ENCODE results near the gene ZNF662. TPM values are rescaled to one million over a fixed set of nuclear protein-coding genes. Genes with fewer than 3 reads are reported as not detected.

Gene ZNF662
- not detected in 2 replicates for total RNA-seq (2021; fragmentation: NEBNext Ultra II Directional; extraction: Animal tissue kit (Norgen Biotek cat#: 25700))
- polyA plus RNA-seq (2011; rRNA removed) = 0.03 TPM in 1 of 2 replicates, not detected in the other
- polyA plus RNA-seq (2011; cell fraction: cytosol; rRNA removed) = 0.12 TPM
- 0.09 TPM for polyA plus RNA-seq (2011; cell fraction: nucleus; rRNA removed)
- polyA plus RNA-seq (2012, experiment 1 of 2) = 0.05 to 0.24 TPM in 2 of 4 replicates, not detected in the others
- not detected for polyA plus RNA-seq (2012, experiment 2 of 2)
- 0.34 TPM for polyA plus RNA-seq (2013, experiment 1 of 2)
- 0.11 TPM for polyA plus RNA-seq (2013, experiment 2 of 2)
- polyA minus RNA-seq (2011; rRNA and poly(A)+ RNA removed) = 0.12 TPM in 1 of 2 replicates, not detected in the other
- polyA minus RNA-seq (2011; cell fraction: cytosol; rRNA and poly(A)+ RNA removed) = not detected
- polyA minus RNA-seq (2011; cell fraction: nucleus; rRNA and poly(A)+ RNA removed) = not detected
- long read RNA-seq, experiment 1 = 0 reads
- long read RNA-seq, experiment 2 = 0 reads

- Histone ChIP-seq H3K27me3 (replicated peaks in 1 of 4; ENCODE audit: control insufficient read depth in 3 of 4, extremely low read depth in 1 of 4, insufficient read depth in 3 of 4, low read length in 3 of 4) (no peaks in the 10 kb centered on the region), H3K27ac (ENCODE audit: low read depth, low read length) (no peak within 1 kb of the TSS), H2AK5ac (ENCODE audit: low read depth, low read length) (0 out of 2 replicates have a peak within 1 kb of the TSS, but pooled peaks have one; percentile 93), H3K4me3 (ENCODE audit: extremely low read depth in 1 of 4, insufficient read depth in 2 of 4, low read depth in 3 of 4, low read length in 4 of 4) (no peak within 1 kb of the TSS), H3K56ac (replicated peaks; ENCODE audit: insufficient read length, low read depth, low read length) (no peak within 1 kb of the TSS), H4K8ac (ENCODE audit: extremely low read depth, insufficient read depth, low read length) (no peak within 1 kb of the TSS), H4K20me1 (replicated peaks in 1 of 2; ENCODE audit: control insufficient read depth in 1 of 2, insufficient read depth in 2 of 2, low read length in 2 of 2) (no peaks in the 10 kb centered on the region), H3K79me1 (ENCODE audit: low read depth, low read length) (no peaks in the 10 kb centered on the region), H3K4me1 (replicated peaks in 1 of 4; ENCODE audit: control insufficient read depth in 3 of 4, insufficient read depth in 4 of 4, low read length in 3 of 4) (no peaks in the 10 kb centered on the region; a peak in 1 of 7 replicates), H3K23ac (ENCODE audit: insufficient read length) (no peak within 1 kb of the TSS), H3K4ac (replicated peaks; ENCODE audit: insufficient read length, low read depth, low read length) (no peak within 1 kb of the TSS), H2BK5ac (ENCODE audit: low read depth, low read length) (no peak within 1 kb of the TSS), H3K23me2 (ENCODE audit: low read depth, low read length) (no peaks in the 10 kb centered on the region), H3K4me2 (ENCODE audit: insufficient read depth in 1 of 2, low read depth in 2 of 2, low read length in 2 of 2) (peak within 1 kb of the TSS in 1 of 2 experiments; percentile 34; a peak in 1 of 4 replicates), H2BK15ac (ENCODE audit: low read length) (0 out of 2 replicates have a peak within 1 kb of the TSS, but pooled peaks have one; percentile 16), H3K9ac (replicated peaks in 1 of 4; ENCODE audit: extremely low read depth in 1 of 4, low read depth in 3 of 4, low read length in 3 of 4) (no peak within 1 kb of the TSS), H2BK20ac (ENCODE audit: low read length) (no peak within 1 kb of the TSS), H4K91ac (replicated peaks; ENCODE audit: insufficient read length, low read length) (no peak within 1 kb of the TSS), H3K14ac (ENCODE audit: insufficient read length) (no peak within 1 kb of the TSS), H3K18ac (ENCODE audit: extremely low read depth, low read length) (no peak within 1 kb of the TSS), H2BK120ac (replicated peaks; ENCODE audit: low read depth, low read length) (no peak within 1 kb of the TSS), H3K36me3 (ENCODE audit: control insufficient read depth in 2 of 4, insufficient read depth in 4 of 4, low read length in 3 of 4) (no peaks in the 10 kb centered on the region), H4K5ac (ENCODE audit: insufficient read length, low read depth, low read length) (no peak within 1 kb of the TSS), H3K79me2 (ENCODE audit: control insufficient read depth in 1 of 2, insufficient read depth in 2 of 2, low read length in 2 of 2) (no peaks in the 10 kb centered on the region), H2AFZ (ENCODE audit: low read length) (no peak within 1 kb of the TSS), H2BK12ac (ENCODE audit: low read depth, low read length) (no peak within 1 kb of the TSS), H3K9me3 (ENCODE audit: insufficient read depth in 2 of 2, low read depth in 1 of 2, low read length in 1 of 2) (peaks cover 0 to 18% of the 10 kb centered on the region in 2 experiments; a peak in 2 of 4 replicates)
- DNase-seq (ENCODE audit: low read depth in 1 of 2, low spot score in 2 of 2) = no peak
- ChIA-PET CTCF (ENCODE audit: partially characterized antibody) (no interaction called here), POLR2A (ENCODE audit: partially characterized antibody) (no interaction called here)
- FAIRE-seq = no peak
- 89% methylated on average over 24 of the region's 59 CpGs; no CpG with 5 or more reads in 1 of the 2 experiments for WGBS, 2 experiments (ENCODE audit: extremely low coverage in 1 of 2, insufficient coverage in 1 of 2, insufficient read length in 1 of 2, insufficient replicate concordance in 2 of 2, low coverage in 1 of 2, low lambda C conversion rate in 2 of 2, missing lambda C conversion rate in 1 of 2)
- TF ChIP-seq SP2 (IDR thresholded peaks at IDR 0.05; ENCODE audit: low read length) (no peak), TAF7 (optimal IDR thresholded peaks at IDR 0.05; ENCODE audit: borderline replicate concordance, low read depth, low read length) (no peak), TCF12 (IDR thresholded peaks at IDR 0.05; ENCODE audit: low read depth, low read length) (no peak), NRF1 (IDR thresholded peaks at IDR 0.05; ENCODE audit: low read depth, low read length) (no peak), CTBP2 (IDR thresholded peaks at IDR 0.05; ENCODE audit: borderline replicate concordance, insufficient read depth, insufficient read length, low read length) (no peak), POLR2A (IDR thresholded peaks at IDR 0.05; ENCODE audit: control extremely low read depth in 1 of 2, low read depth in 2 of 2, low read length in 2 of 2) (no peak), ZNF274 (IDR thresholded peaks at IDR 0.05; ENCODE audit: borderline replicate concordance, extremely low read depth, low read length) (no peak), SIN3A (conservative IDR thresholded peaks at IDR 0.05 in 1 of 2, IDR thresholded peaks at IDR 0.05 in 1 of 2; ENCODE audit: low read depth in 1 of 2, low read length in 2 of 2) (no peak), TEAD4 (IDR thresholded peaks at IDR 0.05; ENCODE audit: low read depth, low read length) (no peak), SP4 (IDR thresholded peaks at IDR 0.05; ENCODE audit: low read length) (no peak), ASH2L (IDR thresholded peaks at IDR 0.05; ENCODE audit: low read length) (no peak)
These were observed at the start of gene ZNF662 for GRCh38 chr3:42906070-42906847. ZNF662 (plus strand) TSS chr3:42906142; CDS start chr3:42908115, 1,973 bp downstream.
